SH-SY5Y (cell line): ENCODE results near the gene ONECUT3.

Experiments used
- GATA2 ChIP-seq: IDR thresholded peaks from 2 replicates; pipeline ENCODE4 v1.6.1; 2011; ENCODE audit warnings: mild to moderate bottlenecking, low read depth, low read length
- GATA3 ChIP-seq: IDR thresholded peaks from 2 replicates; pipeline ENCODE4 v1.6.1; 2011; ENCODE audit warnings: low read depth, mild to moderate bottlenecking, low read length, moderate library complexity

- TF ChIP-seq GATA2: no peak
- no peak for TF ChIP-seq GATA3
Observed at GRCh38 chr19:1796395-1797142, 43.3 kb downstream of the ONECUT3 start.
